Neural progenitor cell (in vitro differentiated cells): Measurements from ENCODE around the gene MEF2B. TPM values are rescaled to one million over a fixed set of nuclear protein-coding genes. Genes with fewer than 3 reads are reported as not detected.
"Not testable (repeated sequence)": the region's sequence is repeated elsewhere in the genome, so short reads cannot be mapped to it uniquely, and the experiment has no call there.

ENCODE experiments used
- DNase-seq: peaks from one replicate; pipeline ENCODE4 v3.0.0-alpha.2; 2016; ENCODE audit warnings: low spot score
- H2AFZ ChIP-seq: fragments of 200-600 bp; sonication (generic); replicated peaks from 2 replicates; pipeline ENCODE4 v1.6.1; 2016; ENCODE audit warnings: antibody characterized with exemption
- H3F3A ChIP-seq: fragments of 200-600 bp; sonication (generic); 2 replicates; pipeline ENCODE4 v1.6.1; 2016; ENCODE audit warnings: antibody characterized with exemption, low read depth
- H3K27ac ChIP-seq: fragments of 200-600 bp; sonication (generic); 2 replicates; pipeline ENCODE4 v1.5.1; 2016; ENCODE audit warnings: mild to moderate bottlenecking
- H3K27me3 ChIP-seq: fragments of 200-600 bp; sonication (generic); 2 replicates; pipeline ENCODE4 v1.6.1; 2016; ENCODE audit warnings: mild to moderate bottlenecking, moderate library complexity
- H3K36me3 ChIP-seq: fragments of 200-600 bp; sonication (generic); 2 replicates; pipeline ENCODE4 v1.5.1; 2016
- H3K4me1 ChIP-seq: fragments of 200-600 bp; sonication (generic); 2 replicates; pipeline ENCODE4 v1.6.1; 2016; ENCODE audit warnings: mixed run types
- H3K4me2 ChIP-seq: fragments of 200-600 bp; sonication (generic); 2 replicates; pipeline ENCODE4 v1.6.1; 2016
- H3K4me3 ChIP-seq: fragments of 200-600 bp; sonication (generic); 2 replicates; pipeline ENCODE4 v1.5.1; 2016
- H3K79me2 ChIP-seq: fragments of 200-600 bp; sonication (generic); 2 replicates; pipeline ENCODE4 v1.6.1; 2016; ENCODE audit warnings: low read depth
- H3K9ac ChIP-seq: fragments of 200-600 bp; sonication (generic); 2 replicates; pipeline ENCODE4 v1.6.1; 2016
- H3K9me3 ChIP-seq: fragments of 200-600 bp; sonication (generic); 2 replicates; pipeline ENCODE4 v1.5.1; 2016; ENCODE audit warnings: low read depth
- H4K20me1 ChIP-seq: fragments of 200-600 bp; sonication (generic); 2 replicates; pipeline ENCODE4 v1.6.1; 2016; ENCODE audit warnings: low read depth
- H3K27ac Mint-ChIP-seq: 3 replicates; pipeline ENCODE4 v1.8.0; 2021; ENCODE audit warnings: mixed read lengths
- H3K27me3 Mint-ChIP-seq: 2 replicates; pipeline ENCODE4 v1.8.0; 2022; ENCODE audit warnings: low read depth, mild to moderate bottlenecking, inconsistent platforms, moderate library complexity, mixed read lengths; ENCODE audit not compliant: insufficient read depth
- H3K36me3 Mint-ChIP-seq: 3 replicates; pipeline ENCODE4 v1.8.0; 2021; ENCODE audit warnings: mixed read lengths
- H3K4me1 Mint-ChIP-seq: 3 replicates; pipeline ENCODE4 v1.8.0; 2021; ENCODE audit warnings: mixed read lengths
- H3K4me3 Mint-ChIP-seq: 3 replicates; pipeline ENCODE4 v1.8.0; 2021; ENCODE audit warnings: mild to moderate bottlenecking, moderate library complexity, mixed read lengths
- H3K9me3 Mint-ChIP-seq: 3 replicates; pipeline ENCODE4 v1.8.0; 2020; ENCODE audit warnings: mixed read lengths
- CTCF ChIP-seq: fragments of 200-600 bp; sonication (generic); IDR thresholded peaks from 2 replicates; pipeline ENCODE4 v1.5.1; 2017; ENCODE audit warnings: antibody characterized with exemption, mild to moderate bottlenecking
- EZH2 ChIP-seq: fragments of 200-600 bp; sonication (generic); IDR thresholded peaks from 2 replicates; pipeline ENCODE4 v1.6.1; 2017; ENCODE audit warnings: antibody characterized with exemption, mild to moderate bottlenecking, moderate library complexity
- EZH2phosphoT487 ChIP-seq: fragments of 200-600 bp; sonication (generic); IDR thresholded peaks from 2 replicates; pipeline ENCODE4 v1.6.1; 2017; ENCODE audit warnings: antibody characterized with exemption
- total RNA-seq: library from RNA; depleted of rRNA; stranded (reverse); fragments of >200 nt; gene quantifications from 2 replicates; pipeline ENCODE4 v1.2.3, GENCODE V29; 2015; ENCODE audit warnings: low replicate concordance

The MEF2B gene
- total RNA-seq, 1 donor from 2014 or later: not detected

GRCh38 chr19:19152668-19153384, 17.2 kb downstream of the MEF2B start:
- DNase-seq: no peak
- Histone ChIP-seq H3K4me1 (no peaks in the 10 kb centered on the region), H2AFZ (no peak overlapping the region), H4K20me1 (no peaks in the 10 kb centered on the region), H3K36me3 (no peaks in the 10 kb centered on the region), H3K27ac (no peak overlapping the region), H3F3A (no peaks in the 10 kb centered on the region), H3K9ac (no peak overlapping the region), H3K27me3 (no peaks in the 10 kb centered on the region), H3K4me3 (no peak overlapping the region), H3K9me3 (no peaks in the 10 kb centered on the region), H3K4me2 (no peak overlapping the region), H3K79me2 (no peaks in the 10 kb centered on the region)
- Mint-ChIP-seq H3K27me3 (peaks cover 6% of the 10 kb centered on the region), H3K4me1 (no peaks in the 10 kb centered on the region), H3K4me3 (no peak overlapping the region), H3K36me3 (no peaks in the 10 kb centered on the region), H3K27ac (no peak overlapping the region), H3K9me3 (no peaks in the 10 kb centered on the region)
- TF ChIP-seq EZH2phosphoT487 (no peak), CTCF (no peak), EZH2 (no peak)

GRCh38 chr19:19151418-19151817, 18.6 kb downstream of the MEF2B start:
- H3K36me3 ChIP-seq: no peaks in the 10 kb centered on the region
- no peak for DNase-seq
- H3K79me2 ChIP-seq: no peaks in the 10 kb centered on the region
- no peaks in the 10 kb centered on the region for H3K9me3 Mint-ChIP-seq
- no peaks in the 10 kb centered on the region for H4K20me1 ChIP-seq
- H3K4me3 Mint-ChIP-seq: no peak overlapping the region
- H3K9ac ChIP-seq: no peak overlapping the region
- H3K9me3 ChIP-seq: no peaks in the 10 kb centered on the region
- H3K27me3 ChIP-seq: no peaks in the 10 kb centered on the region
- H3K4me1 Mint-ChIP-seq: no peaks in the 10 kb centered on the region
- no peaks in the 10 kb centered on the region for H3F3A ChIP-seq
- TF ChIP-seq EZH2 (no peak), EZH2phosphoT487 (no peak), CTCF (no peak)
- H2AFZ ChIP-seq: no peak overlapping the region
- H3K27me3 Mint-ChIP-seq: peaks cover 6% of the 10 kb centered on the region
- H3K27ac ChIP-seq: no peak overlapping the region
- no peak overlapping the region for H3K4me3 ChIP-seq
- no peak overlapping the region for H3K27ac Mint-ChIP-seq
- H3K36me3 Mint-ChIP-seq: no peaks in the 10 kb centered on the region
- no peak overlapping the region for H3K4me2 ChIP-seq
- no peaks in the 10 kb centered on the region for H3K4me1 ChIP-seq

- H3K4me2 ChIP-seq: no peak overlapping the region
- H3K27me3 ChIP-seq: no peaks in the 10 kb centered on the region
- H3K9me3 ChIP-seq: no peaks in the 10 kb centered on the region
- no peak for DNase-seq
- no peaks in the 10 kb centered on the region for H3K79me2 ChIP-seq
- TF ChIP-seq CTCF (no peak), EZH2 (no peak), EZH2phosphoT487 (no peak)
- H4K20me1 ChIP-seq: no peaks in the 10 kb centered on the region
- Mint-ChIP-seq H3K9me3 (no peaks in the 10 kb centered on the region), H3K4me1 (no peaks in the 10 kb centered on the region), H3K36me3 (no peaks in the 10 kb centered on the region), H3K27ac (no peak overlapping the region), H3K4me3 (no peak overlapping the region), H3K27me3 (peaks cover 6% of the 10 kb centered on the region)
- no peak overlapping the region for H3K9ac ChIP-seq
- H3K36me3 ChIP-seq: no peaks in the 10 kb centered on the region
- no peaks in the 10 kb centered on the region for H3F3A ChIP-seq
- no peak overlapping the region for H3K27ac ChIP-seq
- no peaks in the 10 kb centered on the region for H3K4me1 ChIP-seq
- H2AFZ ChIP-seq: no peak overlapping the region
- H3K4me3 ChIP-seq: no peak overlapping the region
Observed at GRCh38 chr19:19149435-19149834, 20.6 kb downstream of the MEF2B start.

- not testable (repeated sequence) for H3K27me3 Mint-ChIP-seq, H3K27ac ChIP-seq, H4K20me1 ChIP-seq, H3K9me3 ChIP-seq, H3K9me3 Mint-ChIP-seq, H3K4me1 ChIP-seq, DNase-seq, H3K4me3 Mint-ChIP-seq, H3K4me3 ChIP-seq, H2AFZ ChIP-seq, H3K4me1 Mint-ChIP-seq, H3K36me3 Mint-ChIP-seq, H3K79me2 ChIP-seq, H3K4me2 ChIP-seq, H3K27ac Mint-ChIP-seq, H3K9ac ChIP-seq, H3F3A ChIP-seq, H3K27me3 ChIP-seq, H3K36me3 ChIP-seq
Observed at GRCh38 chr19:19148504-19148903, 21.6 kb downstream of the MEF2B start.
